ENCODE data around the gene ARHGAP33. TPM values are rescaled to one million over a fixed set of nuclear protein-coding genes. Genes with fewer than 3 reads are reported as not detected.

The ARHGAP33 gene
- total RNA-seq, 1 experiment from 2014 or later: 4.2 TPM

DNA sequence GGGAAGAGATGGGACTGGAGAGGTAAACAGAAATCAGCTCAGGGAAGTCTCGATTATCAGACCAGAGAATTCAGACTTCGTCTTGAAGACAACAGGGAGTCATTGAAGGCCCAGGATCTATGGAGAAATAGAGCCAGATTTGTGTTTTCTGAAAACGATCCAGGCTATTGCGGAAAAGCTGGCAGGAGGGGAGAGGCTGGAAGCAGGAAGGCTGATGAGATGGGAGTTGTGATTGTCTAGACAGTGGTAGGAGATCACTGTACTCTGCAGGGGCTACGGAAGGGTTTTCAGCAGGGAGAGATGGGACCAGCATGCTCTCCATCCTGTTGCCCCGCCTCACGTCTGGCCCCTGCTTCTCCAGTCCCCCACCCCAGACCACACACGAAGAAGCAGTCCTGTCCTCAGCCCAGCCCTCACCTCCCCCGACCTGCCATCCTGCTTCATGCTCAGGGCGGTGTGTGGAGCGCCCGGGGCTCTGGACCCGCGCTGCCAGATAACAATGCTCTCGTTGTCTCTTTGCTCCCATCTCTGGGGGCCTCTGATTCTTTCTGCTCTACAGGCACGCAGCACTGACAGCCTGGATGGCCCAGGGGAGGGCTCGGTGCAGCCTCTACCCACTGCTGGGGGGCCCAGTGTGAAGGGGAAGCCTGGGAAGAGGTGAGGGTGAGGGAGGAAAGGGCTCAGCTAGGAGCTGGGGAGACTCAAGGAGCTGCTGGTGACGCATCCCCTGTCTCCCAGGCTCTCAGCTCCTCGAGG is 1.9 kb downstream of the ARHGAP33 start:
- no peak for DNase-seq (ENCODE audit: low read depth)

DNA sequence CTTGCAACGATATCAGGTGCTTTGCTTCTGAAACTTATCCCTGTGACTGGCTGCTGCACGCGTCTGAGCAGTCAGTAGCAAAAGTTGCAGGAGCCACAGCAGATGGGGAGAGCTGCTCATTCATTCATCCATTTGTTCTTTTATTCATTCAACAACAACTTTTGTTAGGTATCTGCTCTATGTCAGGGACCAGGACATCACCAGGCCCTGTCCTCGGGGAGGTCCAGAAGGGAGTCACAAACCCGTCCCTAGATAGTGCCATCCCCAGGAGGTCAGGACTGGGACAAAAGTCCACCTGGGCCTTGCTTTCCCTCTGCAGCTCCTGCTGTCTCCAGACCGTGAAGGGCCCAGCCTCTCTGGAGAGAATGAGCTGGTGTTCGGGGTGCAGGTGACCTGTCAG is 2.6 kb downstream of the ARHGAP33 start:
- DNase-seq (ENCODE audit: low read depth): no peak

DNA sequence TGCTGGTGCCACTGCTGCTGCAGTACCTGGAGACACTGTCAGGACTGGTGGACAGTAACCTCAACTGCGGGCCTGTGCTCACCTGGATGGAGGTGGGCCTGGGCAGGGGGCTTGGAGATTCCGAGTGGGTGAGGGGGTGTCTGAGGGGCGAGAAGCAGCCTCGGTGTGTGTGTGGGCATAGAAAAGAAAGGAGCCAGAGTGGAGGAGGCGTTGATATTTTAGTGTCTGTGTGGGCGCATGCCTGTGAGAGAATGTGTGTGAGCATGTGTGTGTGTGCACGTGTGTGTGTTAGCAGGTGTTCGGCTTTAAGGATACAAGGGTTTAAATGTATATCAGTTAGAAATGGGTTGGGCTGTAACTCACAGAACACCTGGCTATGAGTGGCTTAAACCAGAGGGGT is 3.7 kb downstream of the ARHGAP33 start:
- no peak for DNase-seq (ENCODE audit: low read depth)

DNA sequence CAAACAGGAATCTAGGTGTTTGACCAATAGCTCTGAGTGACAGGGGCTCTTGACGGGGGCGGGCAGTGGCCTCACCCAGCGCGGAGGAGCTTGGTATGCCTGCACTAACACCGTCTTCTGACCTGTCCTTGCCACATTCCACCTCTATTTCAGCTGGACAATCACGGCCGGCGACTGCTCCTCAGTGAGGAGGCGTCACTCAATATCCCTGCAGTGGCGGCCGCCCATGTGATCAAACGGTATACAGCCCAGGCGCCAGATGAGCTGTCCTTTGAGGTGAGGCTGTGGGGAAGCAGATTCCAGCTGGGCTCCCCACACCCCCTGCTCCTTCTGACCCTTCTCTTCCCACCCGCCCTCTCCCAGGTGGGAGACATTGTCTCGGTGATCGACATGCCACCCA is 4.7 kb downstream of the ARHGAP33 start:
- no peak for DNase-seq (ENCODE audit: low read depth)

DNA sequence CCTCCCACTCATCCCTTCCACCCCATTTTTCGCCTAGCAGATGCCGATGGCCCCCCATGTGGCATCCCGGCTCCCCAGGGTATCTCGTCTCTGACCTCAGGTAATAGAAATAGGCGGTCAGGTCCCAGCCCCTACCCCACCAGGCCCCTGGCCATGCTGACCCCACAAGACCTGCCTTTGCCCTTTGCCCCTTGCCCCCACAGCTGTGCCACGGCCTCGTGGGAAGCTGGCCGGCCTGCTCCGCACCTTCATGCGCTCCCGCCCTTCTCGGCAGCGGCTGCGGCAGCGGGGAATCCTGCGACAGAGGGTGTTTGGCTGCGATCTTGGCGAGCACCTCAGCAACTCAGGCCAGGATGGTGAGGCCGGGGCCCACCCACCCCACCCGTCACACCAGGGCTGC is 5.4 kb downstream of the ARHGAP33 start:
- DNase-seq (ENCODE audit: low read depth): no peak

DNA sequence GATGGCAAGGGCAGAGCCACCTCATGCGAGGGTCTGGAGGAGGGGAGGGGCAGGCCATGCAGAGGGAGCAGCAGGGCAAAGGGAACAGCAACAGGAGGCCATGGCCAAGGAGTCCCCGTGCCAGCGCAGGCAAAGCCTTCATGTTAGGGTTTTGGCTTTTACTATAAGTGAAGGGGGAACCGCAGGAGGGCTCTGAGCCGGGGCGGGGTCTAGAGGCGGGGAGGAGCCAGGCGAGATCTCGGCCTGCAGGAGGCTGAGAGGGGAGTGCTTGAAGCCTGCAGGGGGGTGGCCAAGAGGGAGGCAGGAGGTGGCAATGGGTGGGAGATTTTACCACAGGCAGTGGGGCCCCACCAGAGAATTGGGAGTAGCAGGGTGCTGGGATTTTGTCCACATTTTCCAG is 6.3 kb downstream of the ARHGAP33 start:
- no peak for DNase-seq (ENCODE audit: low read depth)

DNA sequence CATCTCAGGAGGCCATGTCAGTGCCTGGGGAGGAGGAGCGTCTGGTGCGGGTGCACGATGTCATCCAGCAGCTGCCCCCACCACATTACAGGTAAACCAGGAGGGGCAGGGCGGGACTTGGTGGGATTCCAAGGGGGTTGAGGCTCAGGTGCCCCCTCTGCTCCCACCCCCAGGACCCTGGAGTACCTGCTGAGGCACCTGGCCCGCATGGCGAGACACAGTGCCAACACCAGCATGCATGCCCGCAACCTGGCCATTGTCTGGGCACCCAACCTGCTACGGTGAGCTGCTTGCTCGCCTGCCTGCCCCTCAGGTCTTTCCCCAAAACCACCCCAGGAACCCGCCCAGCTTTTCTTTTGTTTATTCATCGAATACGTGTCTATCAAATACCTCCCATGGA is 7.2 kb downstream of the ARHGAP33 start:
- DNase-seq (ENCODE audit: low read depth): no peak

DNA sequence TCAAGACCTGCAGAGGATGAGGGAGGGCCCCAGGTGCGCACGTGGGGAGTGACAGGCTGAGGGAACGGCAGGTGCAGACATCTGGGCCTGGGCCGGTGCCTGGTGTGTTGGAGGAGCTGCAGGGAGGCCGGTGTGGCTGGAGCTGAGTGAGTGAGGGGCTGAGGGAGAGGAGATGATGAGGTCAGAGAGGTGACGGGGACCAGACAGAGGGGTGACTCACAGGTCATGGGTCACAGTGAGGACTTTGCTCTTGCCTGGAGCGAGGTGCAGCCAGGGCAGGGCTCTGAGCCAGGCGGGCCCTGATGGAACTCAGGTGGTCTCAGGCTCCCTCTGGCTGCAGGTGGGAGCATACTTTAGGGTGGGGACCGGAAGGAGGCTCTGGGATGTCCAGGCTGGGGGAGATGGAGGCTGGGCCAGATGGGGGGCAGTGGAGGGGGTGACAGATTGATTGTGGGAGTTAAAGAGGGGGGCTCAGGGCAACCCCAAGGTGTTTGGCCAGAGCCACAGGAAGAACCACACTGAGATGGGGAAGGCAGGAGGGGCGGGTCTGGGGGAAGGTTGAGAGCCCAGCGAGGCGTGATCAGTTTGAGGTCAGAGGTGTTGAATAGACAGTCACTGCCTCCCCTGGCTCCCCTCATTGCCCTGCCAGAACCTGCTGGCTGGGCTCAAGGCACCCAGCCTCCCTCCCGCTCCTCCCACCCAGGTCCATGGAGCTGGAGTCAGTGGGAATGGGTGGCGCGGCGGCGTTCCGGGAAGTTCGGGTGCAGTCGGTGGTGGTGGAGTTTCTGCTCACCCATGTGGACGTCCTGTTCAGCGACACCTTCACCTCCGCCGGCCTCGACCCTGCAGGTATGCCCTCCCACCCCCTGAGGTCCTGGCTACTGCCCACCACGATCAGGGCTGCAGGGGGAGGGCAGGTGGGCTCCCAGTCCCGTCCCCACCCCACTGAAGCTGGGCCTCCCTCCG is 8.4 kb downstream of the ARHGAP33 start:
- no peak for DNase-seq (ENCODE audit: low read depth)

DNA sequence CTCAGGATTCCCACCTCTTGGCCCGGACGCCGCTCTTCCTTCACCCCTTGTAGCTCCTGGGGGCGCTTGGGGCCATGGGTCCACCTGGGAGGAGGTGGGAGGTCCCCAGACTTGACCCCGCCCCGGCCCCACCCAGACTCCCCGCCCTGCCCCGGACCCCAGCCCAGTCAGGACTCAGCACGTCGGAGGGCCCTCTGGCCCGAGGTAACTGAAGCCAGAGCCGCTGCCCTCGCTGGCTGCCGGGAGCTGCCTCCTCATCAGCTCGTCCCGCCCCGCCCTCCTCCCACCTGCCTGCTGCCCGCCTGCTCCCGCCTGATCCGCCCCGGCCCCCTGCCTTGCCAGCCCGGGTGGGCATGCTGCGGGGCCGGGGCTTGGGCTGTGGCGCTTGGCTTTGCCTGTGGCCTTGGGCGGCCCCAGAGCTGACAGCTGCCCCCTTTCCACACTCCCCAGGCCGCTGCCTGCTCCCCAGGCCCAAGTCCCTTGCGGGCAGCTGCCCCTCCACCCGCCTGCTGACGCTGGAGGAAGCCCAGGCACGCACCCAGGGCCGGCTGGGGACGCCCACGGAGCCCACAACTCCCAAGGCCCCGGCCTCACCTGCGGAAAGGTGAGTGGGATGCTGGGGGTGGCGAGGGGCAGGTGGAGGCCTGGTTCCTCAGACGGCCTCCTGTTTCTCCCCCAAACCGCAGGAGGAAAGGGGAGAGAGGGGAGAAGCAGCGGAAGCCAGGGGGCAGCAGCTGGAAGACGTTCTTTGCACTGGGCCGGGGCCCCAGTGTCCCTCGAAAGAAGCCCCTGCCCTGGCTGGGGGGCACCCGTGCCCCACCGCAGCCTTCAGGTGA is 9.4 kb downstream of the ARHGAP33 start:
- no peak for DNase-seq (ENCODE audit: low read depth)

DNA sequence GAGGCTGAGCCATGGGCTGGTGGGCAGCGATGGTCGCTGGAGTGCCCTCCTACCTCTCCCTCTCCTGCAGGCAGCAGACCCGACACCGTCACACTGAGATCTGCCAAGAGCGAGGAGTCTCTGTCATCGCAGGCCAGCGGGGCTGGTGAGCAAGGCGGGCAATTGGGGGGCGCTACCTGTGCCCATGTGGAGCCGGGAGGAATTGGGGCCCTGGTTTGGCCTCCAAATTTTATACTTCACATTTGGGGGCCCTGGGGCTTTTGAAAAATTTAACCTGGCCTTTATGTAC is 9.9 kb downstream of the ARHGAP33 start:
- no peak for DNase-seq (ENCODE audit: low read depth)

DNA sequence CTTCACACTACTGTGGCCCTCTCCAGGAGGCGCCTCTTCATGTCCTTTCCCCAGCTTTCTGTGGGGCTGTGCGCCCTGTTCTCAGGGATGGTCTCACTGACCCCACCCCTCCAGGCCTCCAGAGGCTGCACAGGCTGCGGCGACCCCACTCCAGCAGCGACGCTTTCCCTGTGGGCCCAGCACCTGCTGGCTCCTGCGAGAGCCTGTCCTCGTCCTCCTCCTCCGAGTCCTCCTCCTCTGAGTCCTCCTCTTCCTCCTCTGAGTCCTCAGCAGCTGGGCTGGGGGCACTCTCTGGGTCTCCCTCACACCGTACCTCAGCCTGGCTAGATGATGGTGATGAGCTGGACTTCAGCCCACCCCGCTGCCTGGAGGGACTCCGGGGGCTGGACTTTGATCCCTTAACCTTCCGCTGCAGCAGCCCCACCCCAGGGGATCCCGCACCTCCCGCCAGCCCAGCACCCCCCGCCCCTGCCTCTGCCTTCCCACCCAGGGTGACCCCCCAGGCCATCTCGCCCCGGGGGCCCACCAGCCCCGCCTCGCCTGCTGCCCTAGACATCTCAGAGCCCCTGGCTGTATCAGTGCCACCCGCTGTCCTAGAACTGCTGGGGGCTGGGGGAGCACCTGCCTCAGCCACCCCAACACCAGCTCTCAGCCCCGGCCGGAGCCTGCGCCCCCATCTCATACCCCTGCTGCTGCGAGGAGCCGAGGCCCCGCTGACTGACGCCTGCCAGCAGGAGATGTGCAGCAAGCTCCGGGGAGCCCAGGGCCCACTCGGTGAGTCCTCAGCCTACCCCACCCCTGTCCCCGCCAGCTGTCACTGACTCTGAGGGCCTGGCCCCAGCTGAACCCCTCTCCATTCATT is 11.2 kb downstream of the ARHGAP33 start:
- no peak for DNase-seq (ENCODE audit: low read depth)

DNA sequence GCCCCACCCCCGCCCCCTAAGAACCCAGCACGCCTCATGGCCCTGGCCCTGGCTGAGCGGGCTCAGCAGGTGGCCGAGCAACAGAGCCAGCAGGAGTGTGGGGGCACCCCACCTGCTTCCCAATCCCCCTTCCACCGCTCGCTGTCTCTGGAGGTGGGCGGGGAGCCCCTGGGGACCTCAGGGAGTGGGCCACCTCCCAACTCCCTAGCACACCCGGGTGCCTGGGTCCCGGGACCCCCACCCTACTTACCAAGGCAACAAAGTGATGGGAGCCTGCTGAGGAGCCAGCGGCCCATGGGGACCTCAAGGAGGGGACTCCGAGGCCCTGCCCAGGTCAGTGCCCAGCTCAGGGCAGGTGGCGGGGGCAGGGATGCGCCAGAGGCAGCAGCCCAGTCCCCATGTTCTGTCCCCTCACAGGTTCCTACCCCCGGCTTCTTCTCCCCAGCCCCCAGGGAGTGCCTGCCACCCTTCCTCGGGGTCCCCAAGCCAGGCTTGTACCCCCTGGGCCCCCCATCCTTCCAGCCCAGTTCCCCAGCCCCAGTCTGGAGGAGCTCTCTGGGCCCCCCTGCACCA is 11.9 kb downstream of the ARHGAP33 start:
- no peak for DNase-seq (ENCODE audit: low read depth)

DNA sequence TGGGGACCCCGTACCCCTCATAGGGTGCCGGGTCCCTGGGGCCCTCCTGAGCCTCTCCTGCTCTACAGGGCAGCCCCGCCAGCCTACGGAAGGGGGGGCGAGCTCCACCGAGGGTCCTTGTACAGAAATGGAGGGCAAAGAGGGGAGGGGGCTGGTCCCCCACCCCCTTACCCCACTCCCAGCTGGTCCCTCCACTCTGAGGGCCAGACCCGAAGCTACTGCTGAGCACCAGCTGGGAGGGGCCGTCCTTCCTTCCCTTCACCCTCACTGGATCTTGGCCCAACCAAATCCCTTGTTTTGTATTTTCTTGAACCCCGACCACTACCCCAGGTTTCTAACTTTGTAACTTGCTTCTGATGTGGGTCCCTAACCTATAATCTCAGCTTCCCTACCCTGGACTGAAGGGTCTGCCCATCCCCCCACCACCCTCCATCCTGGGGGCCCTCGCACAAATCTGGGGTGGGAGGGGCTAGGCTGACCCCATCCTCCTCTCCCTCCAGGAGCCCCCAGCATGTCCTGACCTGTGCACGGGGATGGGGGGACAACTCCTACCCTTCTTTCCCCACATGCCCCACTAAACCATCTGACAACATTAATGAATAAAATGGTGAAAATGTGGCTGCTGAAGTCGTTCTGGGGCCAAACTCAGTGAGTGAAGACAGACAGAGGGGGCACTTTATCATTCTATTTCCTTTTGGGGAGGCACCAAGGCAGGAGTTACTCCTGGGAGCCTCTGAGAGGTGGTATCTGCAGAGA is 13.0 kb downstream of the ARHGAP33 start:
- DNase-seq (ENCODE audit: low read depth): no peak

DNA sequence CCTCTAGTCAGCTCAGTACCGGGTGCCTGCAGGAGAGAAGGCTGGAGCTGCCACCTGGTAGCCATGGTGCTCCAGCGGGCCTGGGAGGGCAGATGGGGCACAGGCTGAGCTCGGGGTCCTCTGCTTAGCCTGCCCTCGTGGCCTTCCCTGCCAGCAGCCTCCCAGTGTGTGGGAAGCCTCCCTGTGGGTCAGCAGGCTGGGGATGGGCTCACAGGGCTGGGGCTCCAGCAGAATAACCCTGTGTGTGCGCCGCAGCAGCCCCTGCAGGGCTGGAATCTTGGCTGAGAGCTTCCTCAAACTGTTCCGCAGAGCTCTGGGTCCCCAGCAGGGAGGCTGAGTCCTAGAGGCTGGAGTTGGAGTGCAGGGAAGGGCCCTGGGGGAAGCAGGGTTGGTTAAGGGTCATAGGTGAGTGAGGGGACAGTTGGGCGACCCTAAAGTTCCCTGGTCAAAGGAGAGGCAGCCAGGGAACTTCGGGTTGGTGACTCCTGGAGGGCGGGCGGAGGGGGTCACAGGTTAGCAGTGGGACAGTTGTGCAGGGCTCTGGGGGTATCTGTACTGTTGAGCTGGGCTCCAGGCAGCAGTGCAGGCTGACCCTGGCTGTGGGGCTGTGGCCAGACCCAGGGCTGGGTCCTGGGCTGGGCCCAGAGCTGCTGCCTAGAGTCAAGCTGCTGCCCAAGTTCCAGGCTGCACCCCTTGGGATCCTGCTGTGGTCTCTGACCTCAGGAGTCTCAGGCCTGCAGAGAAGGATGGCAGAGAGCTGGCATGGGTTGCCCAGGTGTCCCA is 14.0 kb downstream of the ARHGAP33 start:
- DNase-seq (ENCODE audit: low read depth): no peak

DNA sequence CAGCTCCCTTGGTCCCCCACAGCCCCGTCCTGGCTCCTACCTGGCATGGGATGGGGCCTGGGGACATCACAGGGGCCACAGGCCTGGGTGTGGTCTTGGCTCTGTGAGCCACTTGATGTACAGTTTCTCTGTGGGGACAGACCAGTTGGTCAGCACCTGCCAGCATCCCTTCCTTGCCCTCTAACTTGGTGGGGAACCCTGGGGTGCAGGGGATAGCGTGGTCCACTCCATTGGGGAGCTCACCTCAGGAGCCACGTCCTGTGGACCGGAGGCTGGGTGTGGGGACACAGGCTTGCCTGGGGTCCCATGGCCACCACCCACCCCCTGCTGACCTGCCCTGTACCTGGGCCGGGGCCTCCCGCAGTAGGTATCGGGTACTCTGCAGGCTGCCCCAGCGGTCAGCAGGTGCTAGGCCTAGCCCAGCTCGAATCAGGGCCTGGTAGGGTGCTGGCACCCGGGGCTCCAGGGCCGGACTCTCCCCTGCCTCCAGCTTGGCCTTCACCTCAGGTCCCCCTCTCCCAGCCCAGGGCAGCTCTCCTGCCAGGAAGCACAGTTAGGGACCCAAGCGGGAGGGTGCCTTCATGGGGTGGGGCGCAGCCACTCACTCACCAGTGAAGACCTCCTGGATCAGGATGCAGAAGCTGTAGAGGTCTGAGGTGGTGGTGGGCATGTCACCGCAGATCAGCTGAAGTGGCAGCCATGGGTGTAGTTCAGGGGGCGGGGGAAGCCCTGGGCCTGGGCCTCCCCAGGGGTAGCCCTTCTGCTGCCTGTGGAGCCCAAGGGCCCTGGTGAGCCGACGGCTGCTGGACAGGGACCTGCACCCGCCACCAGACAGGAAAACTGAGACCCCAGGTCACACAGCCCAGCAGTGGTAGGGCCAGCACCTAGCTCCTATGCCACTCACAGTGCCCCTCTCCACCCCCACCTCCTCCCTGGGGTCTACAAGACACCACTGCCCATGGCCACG is 14.9 kb downstream of the ARHGAP33 start:
- no peak for DNase-seq (ENCODE audit: low read depth)

DNA sequence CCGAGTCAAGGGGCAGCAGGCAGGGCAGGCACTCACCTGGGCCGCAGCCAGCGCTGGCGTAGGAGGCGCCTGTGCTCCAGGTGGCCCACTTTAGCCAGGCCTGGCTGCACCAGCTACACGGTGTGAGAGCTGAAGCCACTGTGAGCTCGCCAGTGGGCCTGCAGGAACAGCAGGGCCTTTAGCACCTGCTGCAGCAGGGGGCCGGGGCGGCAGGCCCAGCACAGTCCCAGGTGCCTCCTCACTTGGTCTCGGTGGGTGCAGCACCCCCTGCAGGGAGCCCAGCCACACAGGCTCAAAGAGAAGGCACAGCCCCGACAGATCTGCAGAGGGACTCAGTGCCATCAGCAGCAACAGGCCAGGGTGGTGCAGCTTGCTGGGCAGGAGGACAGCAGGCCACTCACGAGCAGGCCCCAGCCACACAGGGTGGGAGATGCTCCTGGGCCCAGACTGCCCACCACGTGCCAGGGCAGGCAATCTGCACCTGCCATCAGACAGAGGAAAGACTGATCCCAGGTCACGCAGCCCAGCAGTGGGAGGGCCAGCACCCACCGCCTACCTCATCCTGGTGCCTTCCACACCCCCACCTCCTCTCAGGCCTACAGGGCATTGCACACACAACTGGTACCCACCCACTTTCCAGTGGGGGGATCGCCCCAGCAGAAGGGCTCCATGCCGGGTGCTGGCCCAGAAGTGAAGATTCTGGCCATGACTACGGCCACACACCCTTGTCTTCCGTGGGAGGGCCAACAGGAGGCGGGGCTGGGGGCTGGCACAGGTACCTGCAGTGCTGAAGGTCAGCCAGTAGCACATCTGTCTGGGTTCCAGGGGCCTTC is 15.8 kb downstream of the ARHGAP33 start:
- no peak for DNase-seq (ENCODE audit: low read depth)

DNA sequence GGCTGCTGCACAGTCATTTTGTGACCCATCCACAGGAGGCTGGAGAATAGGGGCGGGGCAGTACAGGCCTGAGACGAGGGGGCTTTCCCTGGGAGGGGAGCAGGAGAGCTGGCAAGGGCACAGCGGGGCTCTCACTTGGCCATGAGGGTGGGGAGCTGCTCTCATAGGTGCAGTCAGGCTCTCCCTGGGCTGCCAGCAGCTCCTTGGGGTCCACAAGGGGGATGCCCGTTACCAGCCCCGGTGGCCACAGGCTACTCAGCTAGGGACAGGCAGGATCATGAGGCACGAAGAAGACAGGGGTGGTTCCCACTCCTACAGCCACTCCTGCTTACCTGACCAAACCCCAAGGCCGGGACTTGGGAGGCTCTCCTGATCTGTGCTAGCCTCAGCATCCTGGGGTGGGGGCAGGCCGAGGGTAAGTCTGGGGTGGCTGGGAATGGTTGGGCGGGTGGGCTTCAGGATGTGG is 16.5 kb downstream of the ARHGAP33 start:
- DNase-seq (ENCODE audit: low read depth): no peak

All from M059J (cell line).